ENCODE data around the gene TOR2A.
A peak's percentile ranks its signal among the peaks of the same experiment; 100 is the strongest.
"Not testable (repeated sequence)": the region's sequence is repeated elsewhere in the genome, so short reads cannot be mapped to it uniquely, and the experiment has no call there.

The TOR2A gene
- 17.8 to 22.5 reads per million in 2 donors for total RNA-seq

GRCh38 chr9:127734747-127735529 lies at the start of gene TOR2A:
TSS of gene TOR2A (minus strand) at chr9:127735294. CDS start at chr9:127735270, 24 bp downstream.
- peak; percentile 97 for DNase-seq

DNA sequence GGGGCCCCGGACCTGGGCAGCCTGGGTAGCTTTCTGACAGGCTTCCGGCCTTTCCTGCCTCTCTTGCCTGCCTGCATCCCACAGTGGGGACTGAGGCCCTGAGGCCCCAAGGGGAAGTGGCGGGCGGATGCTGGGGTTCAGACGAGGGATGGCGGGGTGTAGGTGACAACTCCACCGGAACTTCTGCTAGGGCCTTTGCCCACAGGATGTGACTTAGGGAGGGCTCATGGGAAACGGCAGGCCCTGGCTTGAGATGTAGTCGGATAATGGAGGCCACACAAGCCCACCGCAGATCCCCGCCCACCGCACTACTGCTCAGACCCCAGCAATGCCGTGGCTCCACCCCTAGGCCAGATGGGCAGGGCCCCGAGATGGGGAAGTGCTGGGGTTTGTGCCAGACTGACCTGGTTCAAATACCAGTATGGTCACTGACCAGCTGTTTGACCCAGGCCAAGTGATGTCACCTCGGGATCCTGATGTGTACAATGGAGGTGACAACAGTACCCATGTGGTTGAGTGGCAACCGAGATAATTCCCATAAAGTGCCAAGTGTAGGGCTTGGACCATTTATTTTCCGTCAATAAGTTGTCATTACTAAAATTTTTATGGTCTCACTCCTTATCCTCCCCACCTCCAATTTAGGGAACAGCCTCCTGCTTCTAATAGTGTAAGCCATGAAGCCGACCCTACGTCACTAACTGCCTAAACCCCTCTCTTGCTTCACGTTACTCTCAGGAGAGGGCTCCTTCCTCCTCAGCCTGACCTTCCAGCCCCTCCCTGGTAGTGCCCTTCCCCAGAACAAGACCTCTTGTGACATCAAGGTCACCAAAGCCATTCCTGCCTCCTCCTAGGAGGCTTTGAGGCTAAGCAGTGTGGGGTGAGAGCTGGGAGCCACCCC lies 48.3 kb upstream of the TOR2A start:
- DNase-seq = peak; percentile 68

- no peak for DNase-seq
Measured at GRCh38 chr9:127781806-127782205, 46.7 kb upstream of the TOR2A start.

DNA sequence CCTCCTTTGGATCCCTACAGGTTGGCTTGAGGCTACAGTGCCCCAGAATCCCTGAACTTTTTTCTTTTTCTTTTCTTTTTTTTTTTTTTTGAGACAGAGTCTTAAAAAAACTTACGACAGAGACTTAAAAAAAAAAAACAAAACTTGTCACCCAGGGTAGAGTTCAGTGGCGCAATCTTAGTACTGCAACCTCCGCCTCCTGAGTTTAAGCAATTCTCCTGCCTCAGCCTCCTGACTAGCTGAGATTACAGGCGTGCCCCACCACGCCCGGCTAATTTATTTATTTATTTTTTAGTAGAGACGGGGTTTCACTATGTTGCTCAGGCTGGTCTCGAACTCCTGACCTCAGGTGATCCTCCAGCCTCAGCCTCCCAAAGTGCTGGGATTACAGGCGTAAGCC lies 45.8 kb upstream of the TOR2A start:
- DNase-seq = not testable (repeated sequence)

DNA sequence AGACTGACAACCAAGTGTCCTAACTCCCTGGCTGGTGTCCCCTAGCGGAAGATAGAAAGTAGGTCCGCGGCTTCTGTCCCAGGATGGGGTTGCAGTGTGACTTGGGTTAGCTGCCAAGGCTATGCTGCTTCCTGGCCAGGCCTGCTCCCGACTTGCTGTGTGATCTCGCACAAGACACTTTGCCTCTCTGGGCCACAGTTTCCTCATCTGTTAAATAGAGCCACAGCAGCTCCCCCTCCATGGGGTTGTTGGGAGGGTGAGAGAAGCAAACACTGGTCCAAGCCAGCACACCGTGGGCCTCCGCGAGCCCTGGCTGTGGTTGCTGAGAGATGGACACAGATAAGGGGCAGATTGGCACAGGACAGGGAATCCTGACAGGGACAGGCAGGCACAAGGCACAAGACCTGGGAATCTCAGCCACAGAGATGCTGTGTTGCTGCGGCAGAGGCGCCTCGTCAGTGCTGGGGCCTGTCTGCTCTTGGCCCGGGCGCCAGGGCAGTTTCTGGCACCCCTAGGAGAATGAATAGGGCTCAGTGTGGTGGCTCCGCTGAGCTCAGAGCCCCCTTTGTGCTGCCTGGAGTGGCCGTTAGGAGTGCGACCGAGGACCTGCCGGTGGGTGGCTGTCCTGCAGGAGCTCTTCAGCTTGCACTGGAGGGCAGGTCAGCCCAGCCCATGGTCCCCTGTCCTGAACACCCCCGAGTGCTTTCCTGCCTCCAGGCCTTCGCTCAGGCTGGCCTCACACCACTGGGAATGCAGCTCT lies 45.2 kb upstream of the TOR2A start:
- DNase-seq = no peak

- DNase-seq = no peak
Measured at GRCh38 chr9:127779136-127779981, 44.3 kb upstream of the TOR2A start.

- DNase-seq = no peak
Measured at GRCh38 chr9:127778280-127779135, 43.4 kb upstream of the TOR2A start, which contains the start of gene SH2D3C. TSS of gene SH2D3C (minus strand) at chr9:127778666. CDS start at chr9:127778627, 39 bp downstream.

GRCh38 chr9:127777368-127777980 lies 42.4 kb upstream of the TOR2A start:
- no peak for DNase-seq

DNA sequence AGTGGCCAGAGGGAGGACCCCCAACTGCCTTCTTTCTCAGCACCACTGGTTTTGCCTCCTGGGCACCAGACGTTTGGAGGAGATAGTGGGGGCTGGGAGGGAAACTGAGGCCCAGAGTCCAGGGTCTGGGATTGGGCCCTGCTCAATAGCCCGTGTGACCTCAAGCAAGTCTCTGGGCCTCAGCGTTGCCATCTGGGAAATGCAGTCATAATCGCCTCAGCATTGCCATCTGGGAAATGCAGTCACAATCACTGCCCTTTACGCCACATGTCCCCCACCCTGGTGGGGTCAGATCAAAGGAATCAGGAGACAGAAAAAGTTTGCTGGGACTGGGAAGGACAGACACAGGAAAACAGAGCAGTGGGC lies 41.8 kb upstream of the TOR2A start:
- DNase-seq = no peak

GRCh38 chr9:127776195-127776923 lies 41.3 kb upstream of the TOR2A start:
- no peak for DNase-seq

- no peak for DNase-seq
Measured at GRCh38 chr9:127773981-127774380, 38.9 kb upstream of the TOR2A start.

- no peak for DNase-seq
Measured at GRCh38 chr9:127773272-127773671, 38.2 kb upstream of the TOR2A start.

- DNase-seq = no peak
Measured at GRCh38 chr9:127772603-127773002, 37.5 kb upstream of the TOR2A start.

- no peak for DNase-seq
Measured at GRCh38 chr9:127771570-127772189, 36.6 kb upstream of the TOR2A start.

DNA sequence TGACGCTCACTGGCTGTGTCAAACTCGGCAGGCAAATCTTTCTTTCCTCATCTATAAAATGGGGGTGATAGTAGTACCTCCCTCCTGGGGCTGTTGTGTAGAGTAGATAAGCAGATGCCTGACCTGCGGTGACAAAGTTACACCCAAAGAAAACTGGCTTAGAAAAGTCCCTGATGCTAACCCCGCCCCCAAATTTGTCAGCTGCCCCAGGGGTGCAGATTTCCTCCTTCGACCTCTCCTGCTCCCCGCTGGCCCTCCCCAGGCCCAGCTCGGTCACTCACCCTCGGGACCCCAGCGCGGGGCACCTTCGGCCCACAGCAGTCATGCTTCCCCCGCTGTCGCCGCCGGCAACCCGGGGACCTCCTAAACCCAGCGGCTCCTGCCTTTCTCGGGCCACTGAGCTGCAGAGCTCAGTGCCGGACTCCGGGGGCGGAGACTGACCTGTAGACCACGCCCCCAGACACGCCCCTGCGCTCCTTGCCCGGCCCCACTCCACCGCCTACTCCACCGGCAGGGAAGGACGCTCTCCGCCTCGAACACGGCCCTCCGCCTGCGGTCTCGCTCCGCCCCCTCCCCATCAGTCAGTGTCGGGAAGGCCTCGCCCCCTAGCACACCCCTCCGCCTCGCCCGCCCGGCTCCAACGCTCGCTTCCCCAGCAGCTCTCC lies 35.9 kb upstream of the TOR2A start:
- DNase-seq = peak; percentile 78

DNA sequence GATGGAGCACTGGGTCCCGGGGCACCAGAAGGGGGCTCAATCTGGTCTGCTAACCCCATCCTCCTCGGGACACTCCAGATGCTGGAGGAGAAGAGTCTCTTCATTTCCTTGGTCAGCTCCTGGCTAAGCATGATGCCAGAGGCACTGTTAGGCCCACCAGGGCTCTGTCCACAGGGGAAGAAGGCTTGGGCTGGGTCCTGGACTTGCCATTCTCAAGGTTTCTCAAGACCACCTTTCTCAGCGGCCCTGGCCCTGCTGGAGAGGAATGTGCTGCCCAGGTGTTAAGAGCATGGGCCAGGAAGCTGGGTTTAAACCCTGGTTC lies 35.5 kb upstream of the TOR2A start:
- DNase-seq = no peak

DNA sequence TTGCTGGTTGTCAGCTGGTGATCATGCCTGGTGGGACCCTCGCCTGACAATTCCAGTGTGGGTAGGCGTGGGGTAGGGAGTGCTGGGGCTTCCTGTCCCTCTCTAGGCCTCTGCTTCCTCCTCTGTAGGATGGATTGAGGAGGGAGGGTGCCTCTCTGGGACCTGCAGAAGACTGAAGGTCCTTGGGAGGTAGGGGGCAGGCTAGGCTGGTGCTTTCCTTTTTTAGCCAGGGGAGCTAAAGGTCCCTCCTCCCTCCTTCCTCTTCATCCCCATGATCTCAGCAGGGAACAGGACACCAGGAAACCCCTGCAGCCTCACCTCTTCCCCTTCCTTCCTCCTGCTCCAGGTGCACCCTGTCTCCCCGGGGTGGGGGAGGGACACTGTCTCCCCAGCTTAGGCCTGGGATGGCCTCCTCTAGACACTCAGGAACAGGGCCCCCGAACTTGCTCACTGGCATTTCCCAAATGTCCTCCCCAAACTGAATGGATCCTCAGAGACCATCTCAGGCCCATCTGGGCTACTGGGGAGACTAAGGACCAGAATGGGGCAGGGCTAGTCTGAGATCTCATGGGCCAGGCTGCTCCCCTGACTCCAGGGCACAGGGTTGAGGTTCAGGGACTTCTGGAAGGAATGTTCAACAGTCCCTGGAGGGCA lies 35.0 kb upstream of the TOR2A start:
- DNase-seq = no peak

DNA sequence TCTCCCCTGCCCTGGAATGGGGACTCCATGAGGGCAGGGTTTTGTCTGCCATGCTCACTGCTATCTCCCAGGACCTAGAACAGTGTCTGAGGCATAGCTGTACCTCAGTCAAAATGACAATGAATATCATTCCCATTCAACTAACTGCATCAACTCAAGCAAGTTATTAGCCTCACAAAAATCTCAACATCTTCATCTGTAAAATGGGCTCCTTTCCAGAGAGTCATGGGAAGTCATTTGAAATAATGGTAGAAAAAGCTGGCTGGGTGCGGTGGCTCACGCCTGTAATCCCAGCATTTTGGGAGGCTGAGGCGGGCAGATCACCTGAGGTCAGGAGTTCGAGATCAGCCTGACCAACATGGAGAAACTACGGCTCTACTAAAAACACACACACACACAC lies 34.0 kb upstream of the TOR2A start:
- DNase-seq = no peak
